ENCODE measurements around the gene RAB11FIP4. TPM values are rescaled to one million over a fixed set of nuclear protein-coding genes. Genes with fewer than 3 reads are reported as not detected.

Gene RAB11FIP4
- total and polyA plus RNA-seq, 10 of the 15 experiments (the other 5 are each of a cell fraction or from before 2014, with no cell fraction given): 1.4 to 27.0 (median 17.6) TPM

DNA sequence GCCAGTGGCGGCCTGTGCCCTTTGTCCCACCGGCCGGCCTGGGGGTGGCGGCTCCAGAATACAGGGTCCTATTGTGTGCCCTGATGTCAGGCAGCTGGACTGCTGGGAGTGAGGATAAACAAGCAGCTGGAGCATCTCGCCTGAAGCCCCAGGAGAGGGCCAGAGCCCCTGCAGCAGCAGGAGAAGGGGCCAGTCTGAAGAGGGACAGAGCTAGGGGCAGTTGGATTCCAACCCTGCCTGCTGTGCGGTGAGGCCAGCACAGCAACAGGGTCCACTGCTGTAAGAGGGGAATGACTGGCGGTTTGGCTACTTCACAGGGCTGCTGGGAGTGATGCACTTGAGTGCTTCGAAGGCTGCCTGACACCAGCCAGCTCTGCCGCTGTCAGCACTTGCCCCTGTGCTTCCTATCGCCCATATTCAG is 25.0 kb downstream of the RAB11FIP4 start:
- H3K36me3 ChIP-seq (ENCODE audit: control insufficient read depth in 2 of 2, insufficient read depth in 2 of 2, low read length in 1 of 2): no peaks in the 10 kb centered on the region
- no peaks in the 10 kb centered on the region for H3K9me3 ChIP-seq (replicated peaks; ENCODE audit: control insufficient read depth, insufficient read depth, low read length)
- H4K20me1 ChIP-seq (ENCODE audit: control insufficient read depth, insufficient read depth): no peaks in the 10 kb centered on the region
- no peak overlapping the region for H3K27ac ChIP-seq (ENCODE audit: control insufficient read depth, insufficient read depth)
- H3K27me3 ChIP-seq (replicated peaks in 1 of 2; ENCODE audit: control insufficient read depth in 2 of 2, insufficient read depth in 2 of 2, low read length in 1 of 2): no peaks in the 10 kb centered on the region
- H2AFZ ChIP-seq (ENCODE audit: control insufficient read depth, low read depth, low read length): no peak overlapping the region
- intact Hi-C loops (cut with micrococcal nuclease; ENCODE audit: unreplicated experiment) (no loop called here), in situ Hi-C loops (cut with MboI) (no loop called here)
- no peaks in the 10 kb centered on the region for H3K79me2 ChIP-seq (ENCODE audit: control insufficient read depth, insufficient read depth, low read length)
- H3K4me3 ChIP-seq: no peak overlapping the region
- RAD21 ChIA-PET (ENCODE audit: unreplicated experiment): no interaction called here
- DNase-seq (ENCODE audit: low read depth, low spot score) (no peak), ATAC-seq (no peak), FAIRE-seq (no peak)
- H3K4me1 ChIP-seq (ENCODE audit: control insufficient read depth, insufficient read depth, low read length): no peaks in the 10 kb centered on the region
- H3K9ac ChIP-seq (ENCODE audit: control insufficient read depth, insufficient read depth, low read length): no peak overlapping the region
- SMC1A ChIA-PET (ENCODE audit: uncharacterized antibody, unreplicated experiment): no interaction called here
- no TSS peak for BruUV-seq (replicated peaks)
- H3K4me2 ChIP-seq (ENCODE audit: control insufficient read depth, insufficient read depth): no peak overlapping the region
- CTCF ChIA-PET: no interaction called here
- WGBS (ENCODE audit: insufficient coverage, insufficient replicate concordance, low lambda C conversion rate, missing lambda C conversion rate): 50% methylated on average over 10 of the region's 10 CpGs
- POLR2A ChIA-PET: no interaction called here
- TF ChIP-seq HDAC2 (IDR thresholded peaks at IDR 0.05): no peak
- no peak for TF ChIP-seq NBN (IDR thresholded peaks at IDR 0.05)
- TF ChIP-seq, protein P1, sequence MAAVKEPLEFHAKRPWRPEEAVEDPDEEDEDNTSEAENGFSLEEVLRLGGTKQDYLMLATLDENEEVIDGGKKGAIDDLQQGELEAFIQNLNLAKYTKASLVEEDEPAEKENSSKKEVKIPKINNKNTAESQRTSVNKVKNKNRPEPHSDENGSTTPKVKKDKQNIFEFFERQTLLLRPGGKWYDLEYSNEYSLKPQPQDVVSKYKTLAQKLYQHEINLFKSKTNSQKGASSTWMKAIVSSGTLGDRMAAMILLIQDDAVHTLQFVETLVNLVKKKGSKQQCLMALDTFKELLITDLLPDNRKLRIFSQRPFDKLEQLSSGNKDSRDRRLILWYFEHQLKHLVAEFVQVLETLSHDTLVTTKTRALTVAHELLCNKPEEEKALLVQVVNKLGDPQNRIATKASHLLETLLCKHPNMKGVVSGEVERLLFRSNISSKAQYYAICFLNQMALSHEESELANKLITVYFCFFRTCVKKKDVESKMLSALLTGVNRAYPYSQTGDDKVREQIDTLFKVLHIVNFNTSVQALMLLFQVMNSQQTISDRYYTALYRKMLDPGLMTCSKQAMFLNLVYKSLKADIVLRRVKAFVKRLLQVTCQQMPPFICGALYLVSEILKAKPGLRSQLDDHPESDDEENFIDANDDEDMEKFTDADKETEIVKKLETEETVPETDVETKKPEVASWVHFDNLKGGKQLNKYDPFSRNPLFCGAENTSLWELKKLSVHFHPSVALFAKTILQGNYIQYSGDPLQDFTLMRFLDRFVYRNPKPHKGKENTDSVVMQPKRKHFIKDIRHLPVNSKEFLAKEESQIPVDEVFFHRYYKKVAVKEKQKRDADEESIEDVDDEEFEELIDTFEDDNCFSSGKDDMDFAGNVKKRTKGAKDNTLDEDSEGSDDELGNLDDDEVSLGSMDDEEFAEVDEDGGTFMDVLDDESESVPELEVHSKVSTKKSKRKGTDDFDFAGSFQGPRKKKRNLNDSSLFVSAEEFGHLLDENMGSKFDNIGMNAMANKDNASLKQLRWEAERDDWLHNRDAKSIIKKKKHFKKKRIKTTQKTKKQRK (IDR thresholded peaks at IDR 0.05; ENCODE audit: low read depth, low read length): no peak
- no peak for TF ChIP-seq SREBF1 (IDR thresholded peaks at IDR 0.05; ENCODE audit: low read length)
- no peak for TF ChIP-seq HDGF (IDR thresholded peaks at IDR 0.05)
- TF ChIP-seq, protein P2, sequence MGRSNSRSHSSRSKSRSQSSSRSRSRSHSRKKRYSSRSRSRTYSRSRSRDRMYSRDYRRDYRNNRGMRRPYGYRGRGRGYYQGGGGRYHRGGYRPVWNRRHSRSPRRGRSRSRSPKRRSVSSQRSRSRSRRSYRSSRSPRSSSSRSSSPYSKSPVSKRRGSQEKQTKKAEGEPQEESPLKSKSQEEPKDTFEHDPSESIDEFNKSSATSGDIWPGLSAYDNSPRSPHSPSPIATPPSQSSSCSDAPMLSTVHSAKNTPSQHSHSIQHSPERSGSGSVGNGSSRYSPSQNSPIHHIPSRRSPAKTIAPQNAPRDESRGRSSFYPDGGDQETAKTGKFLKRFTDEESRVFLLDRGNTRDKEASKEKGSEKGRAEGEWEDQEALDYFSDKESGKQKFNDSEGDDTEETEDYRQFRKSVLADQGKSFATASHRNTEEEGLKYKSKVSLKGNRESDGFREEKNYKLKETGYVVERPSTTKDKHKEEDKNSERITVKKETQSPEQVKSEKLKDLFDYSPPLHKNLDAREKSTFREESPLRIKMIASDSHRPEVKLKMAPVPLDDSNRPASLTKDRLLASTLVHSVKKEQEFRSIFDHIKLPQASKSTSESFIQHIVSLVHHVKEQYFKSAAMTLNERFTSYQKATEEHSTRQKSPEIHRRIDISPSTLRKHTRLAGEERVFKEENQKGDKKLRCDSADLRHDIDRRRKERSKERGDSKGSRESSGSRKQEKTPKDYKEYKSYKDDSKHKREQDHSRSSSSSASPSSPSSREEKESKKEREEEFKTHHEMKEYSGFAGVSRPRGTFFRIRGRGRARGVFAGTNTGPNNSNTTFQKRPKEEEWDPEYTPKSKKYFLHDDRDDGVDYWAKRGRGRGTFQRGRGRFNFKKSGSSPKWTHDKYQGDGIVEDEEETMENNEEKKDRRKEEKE (IDR thresholded peaks at IDR 0.05): no peak
- TF ChIP-seq, protein P3, sequence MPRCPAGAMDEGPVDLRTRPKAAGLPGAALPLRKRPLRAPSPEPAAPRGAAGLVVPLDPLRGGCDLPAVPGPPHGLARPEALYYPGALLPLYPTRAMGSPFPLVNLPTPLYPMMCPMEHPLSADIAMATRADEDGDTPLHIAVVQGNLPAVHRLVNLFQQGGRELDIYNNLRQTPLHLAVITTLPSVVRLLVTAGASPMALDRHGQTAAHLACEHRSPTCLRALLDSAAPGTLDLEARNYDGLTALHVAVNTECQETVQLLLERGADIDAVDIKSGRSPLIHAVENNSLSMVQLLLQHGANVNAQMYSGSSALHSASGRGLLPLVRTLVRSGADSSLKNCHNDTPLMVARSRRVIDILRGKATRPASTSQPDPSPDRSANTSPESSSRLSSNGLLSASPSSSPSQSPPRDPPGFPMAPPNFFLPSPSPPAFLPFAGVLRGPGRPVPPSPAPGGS (IDR thresholded peaks at IDR 0.05; ENCODE audit: borderline replicate concordance, insufficient read depth, low read depth, low read length, poor library complexity, severe bottlenecking): no peak
- no peak for TF ChIP-seq HCFC1 (IDR thresholded peaks at IDR 0.05; ENCODE audit: low read length)
- no peak for TF ChIP-seq EP300 (IDR thresholded peaks at IDR 0.05; ENCODE audit: borderline replicate concordance in 1 of 2, control insufficient read depth in 1 of 2, low read depth in 2 of 2, low read length in 2 of 2)
- TF ChIP-seq, protein P4, sequence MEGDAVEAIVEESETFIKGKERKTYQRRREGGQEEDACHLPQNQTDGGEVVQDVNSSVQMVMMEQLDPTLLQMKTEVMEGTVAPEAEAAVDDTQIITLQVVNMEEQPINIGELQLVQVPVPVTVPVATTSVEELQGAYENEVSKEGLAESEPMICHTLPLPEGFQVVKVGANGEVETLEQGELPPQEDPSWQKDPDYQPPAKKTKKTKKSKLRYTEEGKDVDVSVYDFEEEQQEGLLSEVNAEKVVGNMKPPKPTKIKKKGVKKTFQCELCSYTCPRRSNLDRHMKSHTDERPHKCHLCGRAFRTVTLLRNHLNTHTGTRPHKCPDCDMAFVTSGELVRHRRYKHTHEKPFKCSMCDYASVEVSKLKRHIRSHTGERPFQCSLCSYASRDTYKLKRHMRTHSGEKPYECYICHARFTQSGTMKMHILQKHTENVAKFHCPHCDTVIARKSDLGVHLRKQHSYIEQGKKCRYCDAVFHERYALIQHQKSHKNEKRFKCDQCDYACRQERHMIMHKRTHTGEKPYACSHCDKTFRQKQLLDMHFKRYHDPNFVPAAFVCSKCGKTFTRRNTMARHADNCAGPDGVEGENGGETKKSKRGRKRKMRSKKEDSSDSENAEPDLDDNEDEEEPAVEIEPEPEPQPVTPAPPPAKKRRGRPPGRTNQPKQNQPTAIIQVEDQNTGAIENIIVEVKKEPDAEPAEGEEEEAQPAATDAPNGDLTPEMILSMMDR (IDR thresholded peaks at IDR 0.05 in 2 of 3, conservative IDR thresholded peaks at IDR 0.05 in 1 of 3; ENCODE audit: control insufficient read depth in 2 of 3, extremely low read depth in 1 of 3, insufficient read depth in 1 of 3, low read depth in 3 of 3, low read length in 3 of 3): no peak
- TF ChIP-seq ZSCAN29 (IDR thresholded peaks at IDR 0.05): no peak
- TF ChIP-seq, protein P5, sequence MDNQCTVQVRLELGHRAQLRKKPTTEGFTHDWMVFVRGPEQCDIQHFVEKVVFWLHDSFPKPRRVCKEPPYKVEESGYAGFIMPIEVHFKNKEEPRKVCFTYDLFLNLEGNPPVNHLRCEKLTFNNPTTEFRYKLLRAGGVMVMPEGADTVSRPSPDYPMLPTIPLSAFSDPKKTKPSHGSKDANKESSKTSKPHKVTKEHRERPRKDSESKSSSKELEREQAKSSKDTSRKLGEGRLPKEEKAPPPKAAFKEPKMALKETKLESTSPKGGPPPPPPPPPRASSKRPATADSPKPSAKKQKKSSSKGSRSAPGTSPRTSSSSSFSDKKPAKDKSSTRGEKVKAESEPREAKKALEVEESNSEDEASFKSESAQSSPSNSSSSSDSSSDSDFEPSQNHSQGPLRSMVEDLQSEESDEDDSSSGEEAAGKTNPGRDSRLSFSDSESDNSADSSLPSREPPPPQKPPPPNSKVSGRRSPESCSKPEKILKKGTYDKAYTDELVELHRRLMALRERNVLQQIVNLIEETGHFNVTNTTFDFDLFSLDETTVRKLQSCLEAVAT (IDR thresholded peaks at IDR 0.05): no peak
